ENCODE data around the gene TMEM214.

Gene TMEM214

DNA sequence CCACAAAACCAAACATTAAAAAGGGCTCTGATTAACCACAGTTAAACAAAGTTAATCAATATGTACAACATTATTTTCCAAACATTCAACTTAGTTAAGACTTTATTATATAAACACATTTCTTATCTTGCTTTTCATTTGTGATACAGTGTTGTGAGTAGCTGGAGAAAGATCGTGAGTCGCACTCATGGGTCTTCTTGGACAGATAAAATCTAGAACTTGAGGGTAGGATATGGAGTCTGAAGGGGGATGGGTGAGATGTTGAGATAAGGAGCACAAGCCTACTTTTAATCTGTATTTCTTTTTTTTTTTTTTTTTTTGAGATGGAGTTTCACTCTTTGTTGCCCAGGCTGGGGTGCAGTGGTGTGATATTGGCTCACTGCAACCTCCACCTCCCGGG, 22.6 kb upstream of the TMEM214 start:
- no peak for DNase-seq

DNA sequence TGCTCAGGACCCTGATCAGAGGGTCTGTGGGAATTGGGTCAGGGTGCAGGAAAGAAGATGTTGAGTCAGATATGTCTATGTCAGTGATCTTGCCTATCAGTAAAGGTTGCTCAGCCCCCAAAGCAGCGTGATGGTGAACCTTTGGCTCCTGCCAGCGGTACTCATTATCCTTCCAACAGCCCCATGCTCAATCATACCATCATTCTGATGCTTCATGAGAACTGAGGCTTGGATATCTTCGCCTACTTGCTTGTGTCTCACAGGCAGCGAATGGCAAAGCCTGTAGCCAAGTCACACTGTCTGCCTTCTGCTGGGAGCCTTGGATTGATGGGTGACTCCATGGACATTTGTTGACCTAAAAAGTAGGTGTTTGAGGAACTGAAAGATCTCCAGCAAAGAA, 19.0 kb upstream of the TMEM214 start:
- no peak for DNase-seq

DNA sequence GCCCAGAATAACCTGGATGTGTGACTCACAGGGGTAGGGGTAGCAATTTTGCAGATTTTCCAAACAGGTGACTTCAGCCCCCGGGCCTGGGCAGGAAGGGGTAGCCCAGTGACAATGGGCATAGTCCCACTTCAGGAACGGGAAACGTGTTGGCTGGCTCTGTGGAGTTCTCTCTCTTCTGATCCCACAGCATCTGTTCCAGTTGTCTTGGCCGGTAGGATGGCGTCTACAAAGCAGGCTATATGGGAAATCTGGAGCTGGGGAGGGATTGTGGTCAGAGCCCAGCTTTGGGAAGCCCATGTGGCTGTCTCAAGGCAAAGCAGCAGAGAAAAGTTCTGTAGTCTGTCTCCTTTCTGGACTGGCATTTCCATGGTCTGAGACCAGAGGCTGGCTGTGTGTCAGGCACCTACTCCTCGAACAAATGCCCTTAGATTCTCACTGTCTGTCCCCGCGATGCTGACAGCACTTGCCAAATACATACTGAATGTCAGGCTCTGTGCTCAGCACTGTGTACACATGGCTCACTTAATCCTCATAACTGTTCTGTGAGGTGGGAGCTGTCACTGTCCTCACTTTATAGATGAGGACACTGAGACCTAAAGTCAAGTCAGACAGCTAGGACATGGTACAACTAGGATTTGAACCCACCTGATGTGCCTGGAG, 17.9 kb upstream of the TMEM214 start:
- no peak for DNase-seq

DNA sequence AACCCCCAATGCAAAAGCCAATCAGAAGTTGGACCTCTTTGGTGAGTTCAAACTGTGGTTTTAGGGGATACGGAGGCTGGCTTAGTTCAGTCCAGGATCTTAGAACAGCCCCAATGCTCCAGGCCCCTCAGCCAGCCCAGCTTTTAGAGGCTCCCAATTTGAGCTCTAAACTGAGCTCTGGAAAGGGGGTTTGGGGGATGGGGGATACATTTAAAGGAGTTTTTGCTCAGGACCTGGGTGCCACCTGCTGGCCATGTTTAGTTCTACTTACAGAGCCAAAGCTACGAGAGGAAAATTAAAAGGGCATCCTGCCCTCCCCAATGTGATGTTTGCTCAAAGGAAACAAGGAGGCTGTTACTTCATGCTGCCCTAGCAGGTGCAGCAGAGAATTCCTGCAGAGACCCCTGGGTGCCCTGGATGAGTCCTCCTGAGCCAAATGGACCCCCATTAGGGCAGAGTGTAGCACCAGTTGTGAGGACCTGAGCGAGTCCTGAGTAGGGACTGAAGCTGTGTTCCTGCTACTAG, 15.9 kb upstream of the TMEM214 start:
- DNase-seq, result peak; percentile 34

DNA sequence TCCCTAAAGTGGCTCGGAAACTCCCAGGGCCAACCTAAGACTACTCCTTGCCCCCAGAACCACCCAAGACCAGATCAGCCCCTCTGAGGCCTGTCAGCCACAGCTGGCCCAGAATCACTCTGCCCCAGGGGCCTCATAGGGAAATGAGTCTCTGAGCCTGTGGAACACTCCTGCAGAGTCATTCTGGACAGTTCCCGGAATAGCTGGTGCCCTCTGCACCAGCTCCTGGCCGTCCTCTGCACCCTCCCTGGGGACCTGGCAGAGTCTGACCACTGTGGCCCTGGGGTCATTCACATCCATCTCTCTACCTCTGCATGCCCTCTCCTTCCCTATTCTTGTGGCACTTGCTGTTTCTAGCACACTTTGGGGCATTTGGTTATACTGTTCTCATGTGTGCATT, 14.6 kb upstream of the TMEM214 start:
- DNase-seq, result no peak

DNA sequence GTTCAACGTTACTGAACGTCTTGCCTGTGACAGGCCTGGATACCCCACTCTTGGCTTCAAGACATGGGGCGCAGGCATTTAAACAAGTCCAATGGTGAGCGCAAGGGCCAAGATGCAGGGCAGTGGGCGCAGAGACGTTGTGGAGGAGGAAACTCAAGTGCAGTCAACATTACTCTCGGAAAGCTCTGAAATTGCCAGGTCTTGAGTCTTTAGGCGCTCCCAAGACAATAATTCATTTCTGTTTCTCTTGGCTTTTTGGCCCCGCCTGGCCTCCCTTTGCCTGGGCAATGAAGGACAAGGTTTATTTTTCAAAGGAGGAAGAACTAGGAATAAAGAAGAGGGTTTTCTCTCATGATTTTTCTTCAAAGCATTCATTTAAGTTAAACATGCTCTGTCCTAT, 13.3 kb upstream of the TMEM214 start:
- no peak for DNase-seq

DNA sequence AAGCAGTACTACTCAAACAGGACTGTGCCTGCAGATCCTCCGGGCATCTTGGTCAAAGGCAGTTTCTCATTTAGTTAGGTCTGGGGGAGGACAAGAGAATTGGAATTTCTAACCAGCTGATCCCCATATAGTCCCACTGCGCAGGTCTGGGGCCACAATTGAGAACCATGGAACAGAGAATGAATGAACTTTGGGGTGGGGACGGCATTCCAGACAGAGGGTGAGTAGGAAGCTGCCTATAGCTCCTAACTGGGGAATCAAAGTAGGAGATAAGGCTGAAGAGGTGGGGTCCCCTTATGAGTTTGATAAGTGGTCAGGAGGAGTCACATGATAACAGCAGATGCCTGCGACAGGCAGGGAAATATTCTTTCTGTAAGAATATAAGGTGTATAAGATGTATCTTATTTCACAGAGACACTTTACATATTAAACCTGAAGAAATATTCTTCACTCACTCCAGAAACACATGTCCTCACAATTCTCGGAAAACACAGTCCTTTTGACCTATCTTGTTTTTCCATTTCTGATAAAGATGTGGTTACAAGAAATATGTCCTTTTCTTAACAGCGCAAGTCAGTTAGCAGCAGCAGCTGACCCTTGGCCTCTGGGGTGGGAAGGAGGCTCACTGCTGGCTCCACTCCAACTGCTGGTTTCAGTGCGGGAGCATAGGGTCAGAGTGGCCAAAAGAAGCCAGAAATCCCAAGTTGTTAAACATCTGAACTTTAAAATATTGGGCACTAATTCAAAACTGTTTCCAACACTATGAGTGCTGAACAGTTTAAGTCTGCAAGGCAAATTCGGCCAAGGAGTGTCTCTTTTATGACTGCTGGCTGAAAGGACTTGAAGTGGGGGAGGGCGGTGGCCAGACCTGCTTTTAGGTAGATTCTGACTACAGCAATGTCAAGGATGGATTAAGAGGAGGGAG, 12.6 kb upstream of the TMEM214 start:
- no peak for DNase-seq

DNA sequence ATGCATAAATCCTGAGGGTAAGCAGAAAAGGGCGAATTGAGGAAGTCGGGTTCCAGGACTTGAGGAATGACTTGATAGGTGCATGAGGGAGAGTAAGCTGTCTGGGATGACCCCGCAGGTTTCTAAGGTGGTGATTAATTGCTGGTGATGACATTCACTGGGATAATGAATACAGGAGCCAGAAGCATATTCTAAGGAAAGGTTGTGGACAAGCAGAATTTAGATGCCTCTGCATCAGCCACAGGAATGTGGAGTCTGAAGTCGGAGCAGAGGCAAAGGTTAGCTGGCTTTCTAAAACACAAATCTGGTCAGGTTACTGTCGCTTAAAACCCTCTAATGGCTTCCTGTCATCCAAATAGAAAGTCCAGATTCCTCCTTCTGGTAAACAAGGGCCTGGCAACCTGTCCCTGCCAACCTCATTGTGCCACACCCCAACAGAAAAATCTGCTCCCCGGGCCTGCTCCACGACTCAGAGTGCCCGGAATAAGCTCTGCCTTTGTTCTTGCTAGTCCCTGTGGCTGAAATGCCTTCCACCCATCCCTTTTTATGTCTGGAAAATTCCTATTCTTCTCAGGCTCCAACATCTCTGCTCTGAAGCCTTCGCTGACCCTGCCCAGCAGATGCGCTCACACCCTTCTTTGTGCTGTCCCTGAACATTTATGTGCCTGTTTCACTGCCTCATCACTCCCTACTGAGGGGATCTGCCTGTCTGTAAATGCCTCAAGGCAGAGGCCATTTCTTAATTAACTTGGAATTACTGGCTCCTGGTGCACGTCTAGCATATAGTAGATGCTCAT, 11.3 kb upstream of the TMEM214 start:
- DNase-seq, result no peak

DNA sequence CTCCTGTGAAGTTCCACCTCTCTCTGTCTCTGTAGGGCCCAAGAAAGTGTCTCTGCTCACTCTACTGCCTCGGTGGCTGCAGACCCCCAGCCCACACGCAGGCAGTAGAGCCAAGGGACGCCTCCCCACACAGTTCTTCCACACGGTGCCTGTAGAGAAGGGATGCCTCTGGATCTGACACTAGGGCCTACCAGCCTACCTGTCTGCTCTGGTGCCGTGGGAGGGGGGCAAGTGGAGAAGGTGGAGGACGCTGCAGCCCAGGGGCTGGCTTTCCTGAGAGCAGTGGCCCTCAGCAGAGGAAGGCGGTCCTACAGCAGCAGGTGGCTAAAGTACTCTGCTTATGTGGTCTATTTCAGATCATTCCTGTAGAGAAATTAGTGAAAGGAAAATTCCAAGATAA, 9.0 kb upstream of the TMEM214 start:
- DNase-seq, result no peak

DNA sequence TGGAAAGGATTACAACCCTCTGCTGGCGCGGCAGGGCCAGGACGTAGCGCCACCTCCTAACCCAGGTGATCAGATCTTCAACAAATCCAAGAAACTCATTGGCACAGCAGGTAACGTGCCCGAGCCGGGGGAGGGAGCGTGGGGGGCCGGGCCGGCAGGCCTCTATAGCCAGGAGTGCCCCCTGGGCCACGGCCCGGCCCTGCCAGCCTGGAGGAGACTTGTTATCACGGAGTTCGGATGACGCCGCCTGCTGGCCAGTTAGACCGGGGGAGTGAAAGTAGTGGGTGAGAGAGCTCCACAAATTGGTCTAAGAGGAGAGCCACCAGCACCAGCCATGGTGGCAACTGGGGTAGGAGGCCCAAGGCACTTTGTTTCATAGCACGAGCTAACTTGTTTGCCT, 8.6 kb upstream of the TMEM214 start:
- DNase-seq, result no peak

DNA sequence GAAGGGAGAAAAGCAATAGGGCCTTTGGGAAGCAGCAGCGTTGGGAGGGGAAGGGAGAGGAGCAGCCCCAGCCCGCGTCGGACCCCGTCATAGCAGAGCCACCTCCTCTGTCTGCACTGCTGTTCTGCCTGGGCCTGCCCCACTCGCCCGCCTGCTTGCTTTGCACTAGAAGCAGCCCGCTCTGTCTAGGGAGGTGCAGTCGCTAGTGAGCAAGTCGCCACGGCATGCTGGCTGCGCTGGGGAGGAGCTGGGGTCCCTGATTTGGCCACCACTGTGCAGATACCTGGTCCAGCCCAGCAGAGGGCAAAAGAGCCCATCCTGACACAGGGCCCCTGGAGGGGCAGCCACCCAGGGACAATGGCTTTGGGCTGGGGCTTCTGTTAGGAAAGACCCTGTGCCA, 8.0 kb upstream of the TMEM214 start:
- DNase-seq, result no peak

DNA sequence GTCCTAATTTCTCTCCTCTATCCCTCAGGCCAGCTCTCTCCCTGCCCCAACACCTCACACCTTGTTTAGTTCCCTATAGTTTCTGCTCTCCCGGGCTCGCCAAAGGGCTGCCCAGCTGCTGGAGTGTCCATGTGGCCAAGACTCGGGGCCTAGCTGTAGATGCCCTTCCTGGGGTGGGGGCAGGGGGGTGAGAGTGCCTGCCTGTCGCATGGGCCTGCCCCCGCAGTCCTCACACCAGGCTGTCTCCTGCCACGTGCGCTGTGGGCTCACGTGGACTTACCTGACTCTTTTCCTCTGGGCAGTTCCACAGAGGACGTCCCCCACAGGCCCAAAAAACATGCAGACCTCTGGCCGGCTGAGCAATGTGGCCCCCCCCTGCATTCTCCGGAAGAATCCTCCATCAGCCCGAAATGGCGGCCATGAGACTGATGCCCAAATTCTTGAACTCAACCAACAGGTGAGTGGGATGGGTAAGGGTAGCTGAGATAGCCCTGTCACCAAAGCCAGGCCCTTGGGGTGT, 7.4 kb upstream of the TMEM214 start:
- DNase-seq, result no peak

DNA sequence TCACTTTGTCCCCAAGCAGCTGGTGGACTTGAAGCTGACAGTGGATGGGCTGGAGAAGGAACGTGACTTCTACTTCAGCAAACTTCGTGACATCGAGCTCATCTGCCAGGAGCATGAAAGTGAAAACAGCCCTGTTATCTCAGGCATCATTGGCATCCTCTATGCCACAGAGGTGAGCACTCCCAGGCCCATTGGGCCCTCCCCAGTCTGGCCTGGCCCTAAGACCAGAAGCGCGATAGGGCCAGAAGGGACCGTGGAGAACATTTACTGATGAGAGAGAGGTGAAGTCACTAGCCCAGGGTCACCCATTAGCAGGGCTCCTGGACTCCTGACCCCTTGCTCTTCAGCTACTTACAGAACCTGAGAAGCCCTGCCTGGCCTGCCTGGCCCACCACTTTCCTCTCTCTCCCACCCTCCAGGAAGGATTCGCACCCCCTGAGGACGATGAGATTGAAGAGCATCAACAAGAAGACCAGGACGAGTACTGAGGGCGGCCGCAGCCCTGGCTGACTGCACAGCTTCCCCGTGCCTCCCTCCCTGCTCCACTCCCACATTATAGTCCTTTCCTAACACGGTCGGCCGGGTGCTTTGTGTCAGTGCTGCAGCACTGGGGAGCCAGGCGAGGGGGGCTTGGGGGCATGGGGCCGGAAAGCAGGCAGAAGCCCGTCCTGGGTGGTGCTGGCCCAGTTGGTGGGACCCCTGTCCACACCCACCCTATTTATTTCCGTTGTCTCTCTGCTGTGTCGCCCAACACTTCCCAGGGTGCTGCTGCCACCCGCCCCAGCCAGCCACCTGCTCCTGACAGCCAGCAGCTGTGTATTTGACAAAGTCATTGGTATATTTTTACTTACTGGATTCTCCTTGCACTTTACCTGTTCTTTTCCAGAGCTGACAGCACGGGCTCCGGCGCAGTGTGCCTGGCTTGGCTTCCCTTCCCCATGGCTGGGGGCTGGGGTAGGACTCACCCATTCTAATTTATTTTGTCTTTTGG, 6.6 kb upstream of the TMEM214 start:
- DNase-seq, result no peak

DNA sequence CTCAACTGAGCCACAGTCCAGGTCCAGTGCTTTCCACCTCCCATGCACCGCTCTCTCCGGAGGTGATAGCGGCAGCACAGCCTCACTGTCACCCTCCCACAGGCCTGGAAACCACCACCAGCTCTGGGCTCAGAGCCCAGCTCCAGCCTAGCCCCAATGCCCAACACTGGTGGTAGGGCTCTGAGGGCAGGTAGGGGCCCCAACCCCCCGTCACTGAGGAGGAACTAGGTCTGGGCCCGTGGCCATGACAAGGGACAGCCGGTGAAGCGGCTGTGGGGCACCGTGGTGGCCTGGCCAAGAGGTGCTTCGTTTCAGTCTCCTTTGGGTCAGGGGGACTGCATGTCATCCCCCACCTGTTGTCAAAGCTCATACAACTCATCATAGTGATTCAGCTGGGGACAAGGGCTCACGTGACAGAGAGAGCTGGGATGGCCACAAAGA, 5.5 kb upstream of the TMEM214 start:
- no peak for DNase-seq

DNA sequence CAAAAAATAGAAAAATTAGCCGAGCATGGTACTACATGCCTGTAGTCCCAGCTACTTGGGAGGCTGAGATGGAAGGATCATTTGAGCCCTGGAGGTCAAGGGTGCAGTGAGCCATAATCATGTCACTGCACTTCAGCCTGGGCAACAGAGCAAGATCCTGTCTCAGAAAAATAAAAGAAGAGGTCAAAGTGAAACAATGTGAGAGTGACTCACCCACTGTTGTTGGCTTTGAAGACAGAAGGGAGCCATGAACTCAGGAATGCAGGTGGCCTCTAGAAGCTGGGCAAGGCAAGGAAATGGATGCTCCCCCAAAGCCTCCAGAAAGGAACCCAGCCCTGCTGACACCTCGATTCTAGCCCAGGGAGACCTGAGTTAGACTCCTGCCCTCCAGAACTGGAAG, 3.7 kb upstream of the TMEM214 start:
- DNase-seq, result no peak

DNA sequence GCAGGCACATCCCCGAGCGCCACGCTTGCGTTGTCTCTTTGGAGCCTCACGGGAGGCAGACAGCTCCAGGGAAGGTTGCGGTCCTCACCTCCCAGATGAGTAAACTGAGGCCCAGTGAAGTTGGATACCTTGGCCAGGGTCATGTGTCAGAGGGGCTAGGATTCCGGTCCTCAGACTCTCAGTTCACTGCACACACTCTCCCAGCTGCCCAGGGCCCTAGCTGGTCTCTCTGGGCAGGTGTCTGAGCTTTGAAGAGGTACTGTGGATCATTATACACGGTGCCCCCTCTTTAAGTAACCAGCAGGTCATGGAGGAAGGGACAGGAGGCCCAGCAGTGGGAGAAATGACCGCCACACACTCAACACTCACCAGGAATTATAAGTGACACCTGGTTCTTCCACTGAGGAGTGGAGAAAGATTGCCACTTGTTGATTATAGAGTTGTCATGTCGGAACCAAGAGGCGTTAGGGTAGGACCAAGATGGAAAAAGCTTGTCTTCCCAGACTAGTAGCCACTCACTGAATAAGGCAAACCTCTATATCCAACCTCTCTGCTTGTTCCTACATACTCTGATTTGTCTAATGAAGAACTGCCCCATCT, 588 bp downstream of the TMEM214 start:
- no peak for DNase-seq

DNA sequence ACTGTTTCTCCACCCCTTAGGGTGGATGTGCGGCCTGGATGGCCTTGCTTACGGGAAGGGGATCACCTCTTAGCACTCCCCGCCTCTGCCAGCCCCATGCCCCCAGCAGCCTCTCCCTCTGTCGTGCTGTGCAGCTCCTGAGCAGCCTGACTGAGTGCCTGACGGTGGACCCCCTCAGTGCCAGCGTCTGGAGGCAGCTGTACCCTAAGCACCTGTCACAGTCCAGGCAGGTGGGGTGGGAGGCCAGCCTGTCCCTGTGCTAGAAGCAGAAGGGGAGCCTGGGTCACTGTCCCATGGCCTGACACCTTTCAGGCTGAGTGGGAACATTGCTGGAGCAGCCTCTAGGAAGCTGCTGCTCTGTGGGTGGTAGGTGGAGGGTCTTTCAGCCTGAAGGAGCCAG, 5.2 kb downstream of the TMEM214 start:
- DNase-seq, result no peak

DNA sequence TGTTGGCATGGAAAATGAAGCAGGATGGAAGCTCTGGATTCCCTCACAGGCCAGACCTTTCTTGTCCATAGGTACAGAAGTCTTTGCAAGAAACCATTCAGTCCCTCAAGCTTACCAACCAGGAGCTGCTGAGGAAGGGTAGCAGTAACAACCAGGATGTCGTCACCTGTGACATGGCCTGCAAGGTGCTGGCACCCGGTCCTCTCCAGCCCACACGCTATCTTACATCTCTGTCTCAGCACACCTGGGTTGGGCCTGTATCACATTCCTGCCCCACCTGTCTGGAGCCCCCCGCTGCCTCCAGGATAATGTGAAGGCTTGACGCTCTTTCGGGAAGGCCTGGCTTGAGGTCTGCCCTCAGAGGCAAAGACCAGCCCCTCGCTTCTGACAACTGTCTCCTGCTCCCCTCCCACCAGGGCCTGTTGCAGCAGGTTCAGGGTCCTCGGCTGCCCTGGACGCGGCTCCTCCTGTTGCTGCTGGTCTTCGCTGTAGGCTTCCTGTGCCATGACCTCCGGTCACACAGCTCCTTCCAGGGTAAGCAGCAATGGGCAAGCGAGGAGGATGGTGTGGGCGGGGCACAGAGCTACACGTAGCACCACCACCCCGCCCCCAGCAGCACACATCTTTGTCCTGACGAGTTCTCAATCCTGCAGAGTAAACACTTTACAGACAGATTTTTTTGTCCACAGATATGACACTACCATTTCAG, 6.0 kb downstream of the TMEM214 start:
- DNase-seq, result no peak

DNA sequence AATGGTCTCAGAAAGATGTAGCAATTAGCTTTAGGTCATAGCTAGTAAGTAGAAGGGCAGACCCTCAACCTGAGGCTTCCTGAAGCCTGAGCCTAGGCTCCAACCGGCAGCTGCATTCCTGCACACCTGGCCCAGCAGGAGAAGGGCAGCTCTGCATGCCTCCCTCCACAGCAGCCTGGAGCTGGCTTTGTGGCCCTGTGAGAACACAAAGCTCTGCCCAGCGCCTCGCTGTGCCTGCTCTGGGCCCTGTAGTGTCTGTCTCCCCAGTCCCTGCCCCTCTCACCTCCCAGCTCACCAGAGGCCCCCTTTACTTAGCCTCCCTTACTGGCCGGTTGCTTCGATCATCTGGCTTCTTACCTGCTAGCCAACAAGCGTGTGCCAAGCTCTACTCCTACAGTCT, 6.7 kb downstream of the TMEM214 start:
- no peak for DNase-seq

DNA sequence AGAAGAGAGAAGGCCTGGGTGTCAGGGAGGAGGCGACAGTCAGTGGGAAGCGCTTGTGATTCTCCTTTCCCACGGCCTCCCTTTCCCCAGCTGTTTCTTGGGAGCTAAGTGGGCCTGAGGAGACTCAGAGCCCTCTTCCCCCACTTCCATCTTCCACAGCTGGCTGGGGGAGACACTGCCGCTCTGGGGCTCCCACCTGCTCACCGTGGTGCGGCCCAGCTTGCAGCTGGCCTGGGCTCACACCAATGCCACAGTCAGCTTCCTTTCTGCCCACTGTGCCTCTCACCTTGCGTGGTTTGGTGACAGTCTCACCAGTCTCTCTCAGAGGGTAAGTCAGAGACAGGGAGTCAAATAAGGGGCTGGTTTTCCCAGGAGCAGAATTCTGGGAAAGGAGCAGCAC, 7.1 kb downstream of the TMEM214 start:
- no peak for DNase-seq

DNA sequence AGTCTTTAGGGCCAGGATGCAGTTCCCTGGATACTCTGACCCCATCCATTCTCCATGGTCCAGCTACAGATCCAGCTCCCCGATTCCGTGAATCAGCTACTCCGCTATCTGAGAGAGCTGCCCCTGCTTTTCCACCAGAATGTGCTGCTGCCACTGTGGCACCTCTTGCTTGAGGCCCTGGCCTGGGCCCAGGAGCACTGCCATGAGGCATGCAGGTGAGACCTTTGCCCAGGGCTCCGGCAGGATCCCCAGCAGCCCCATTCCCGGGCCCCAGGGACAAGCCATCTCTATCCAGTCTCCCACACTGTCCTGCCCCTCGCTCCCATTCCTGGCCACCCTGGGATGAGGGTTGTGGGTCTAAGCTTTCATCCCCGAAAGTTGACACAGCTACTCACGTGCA, 7.5 kb downstream of the TMEM214 start:
- no peak for DNase-seq
